Natural killer cell (primary cell): ENCODE data around the gene CYTH1. TPM values are rescaled to one million over a fixed set of nuclear protein-coding genes. Genes with fewer than 3 reads are reported as not detected.
"Not testable (repeated sequence)": the region's sequence is repeated elsewhere in the genome, so short reads cannot be mapped to it uniquely, and the experiment has no call there.

Experiments used
- ATAC-seq, 3 donors: fragments of 150-1000 bp in 2 of 3; fragments of 200-7000 bp in 1 of 3; cut with Tn5 transposase; 1 replicate in 1 of 3; 2 replicates in 2 of 3; pipeline ENCODE4 v1.10.0; 2021; ENCODE audit warnings: mild to moderate bottlenecking in 2 of 3, moderate library complexity in 2 of 3
- DNase-seq, 2 donors: peaks; one replicate each; pipeline versions ENCODE4 v3.0.0 to v3.0.0-alpha.2; 2013 to 2021; ENCODE audit warnings: mixed read lengths in 1 of 2
- H3K27ac ChIP-seq: one replicate; pipeline ENCODE4 v1.5.1; 2013; ENCODE audit warnings: mild to moderate bottlenecking, low read length
- H3K27me3 ChIP-seq: one replicate; pipeline ENCODE4 v1.6.1; 2013; ENCODE audit warnings: low read length; ENCODE audit not compliant: control insufficient read depth, insufficient read depth
- H3K36me3 ChIP-seq: one replicate; pipeline ENCODE4 v1.6.1; 2013; ENCODE audit warnings: low read length; ENCODE audit not compliant: control insufficient read depth, insufficient read depth
- H3K4me1 ChIP-seq: one replicate; pipeline ENCODE4 v1.6.1; 2013; ENCODE audit warnings: low read length; ENCODE audit not compliant: control insufficient read depth, insufficient read depth
- H3K4me3 ChIP-seq: one replicate; pipeline ENCODE4 v1.5.1; 2013; ENCODE audit warnings: low read length
- H3K9me3 ChIP-seq: one replicate; pipeline ENCODE4 v1.6.1; 2013; ENCODE audit warnings: low read length; ENCODE audit not compliant: control insufficient read depth, insufficient read depth
- H3K27ac Mint-ChIP-seq, 2 donors: one replicate each; pipeline ENCODE4 v1.8.0; 2022; ENCODE audit warnings: mild to moderate bottlenecking in 2 of 2, mixed read lengths in 2 of 2, moderate library complexity in 1 of 2
- H3K27me3 Mint-ChIP-seq, 2 donors: one replicate each; pipeline ENCODE4 v1.8.0; 2022; ENCODE audit warnings: low read depth in 2 of 2, mixed read lengths in 2 of 2
- H3K36me3 Mint-ChIP-seq: one replicate; pipeline ENCODE4 v1.8.0; 2022; ENCODE audit warnings: mixed read lengths
- H3K4me1 Mint-ChIP-seq, 2 donors: one replicate each; pipeline ENCODE4 v1.8.0; 2022; ENCODE audit warnings: mixed read lengths in 2 of 2
- H3K4me3 Mint-ChIP-seq: one replicate; pipeline ENCODE4 v1.8.0; 2022; ENCODE audit warnings: mild to moderate bottlenecking, moderate library complexity, mixed read lengths
- H3K9me3 Mint-ChIP-seq, 2 donors: one replicate each; pipeline ENCODE4 v1.8.0; 2022; ENCODE audit warnings: mixed read lengths in 2 of 2
- WGBS: methylation state at CpG from one replicate; pipeline ENCODE4 v1.1.7; 2013; ENCODE audit warnings: missing lambda C conversion rate; ENCODE audit not compliant: insufficient coverage; 5-methylcytosine and 5-hydroxymethylcytosine counted together
- intact Hi-C: fragments of 100-400 bp; cut with micrococcal nuclease; formaldehyde crosslinking; loops from one replicate; pipeline ENCODE4 v1.14.2; 2022
- total RNA-seq, 4 donors: library from RNA; stranded (reverse); fragments of 120-200 nt in 1 of 4; gene quantifications; one replicate each; pipeline versions ENCODE4 v1.2.3 to v1.2.4, GENCODE V29; 2013 to 2022
- TF ChIP-seq, protein P1 (sequence below): fragments of 200-600 bp; IDR thresholded peaks from one replicate; pipeline ENCODE4 v1.8.0; 2022; ENCODE audit warnings: antibody characterized with exemption

The CYTH1 gene
- total RNA-seq, 3 donors from 2014 or later (not counting 1 experiment from before 2014, with no cell fraction given) = 437 to 514 (median 457) TPM

DNA sequence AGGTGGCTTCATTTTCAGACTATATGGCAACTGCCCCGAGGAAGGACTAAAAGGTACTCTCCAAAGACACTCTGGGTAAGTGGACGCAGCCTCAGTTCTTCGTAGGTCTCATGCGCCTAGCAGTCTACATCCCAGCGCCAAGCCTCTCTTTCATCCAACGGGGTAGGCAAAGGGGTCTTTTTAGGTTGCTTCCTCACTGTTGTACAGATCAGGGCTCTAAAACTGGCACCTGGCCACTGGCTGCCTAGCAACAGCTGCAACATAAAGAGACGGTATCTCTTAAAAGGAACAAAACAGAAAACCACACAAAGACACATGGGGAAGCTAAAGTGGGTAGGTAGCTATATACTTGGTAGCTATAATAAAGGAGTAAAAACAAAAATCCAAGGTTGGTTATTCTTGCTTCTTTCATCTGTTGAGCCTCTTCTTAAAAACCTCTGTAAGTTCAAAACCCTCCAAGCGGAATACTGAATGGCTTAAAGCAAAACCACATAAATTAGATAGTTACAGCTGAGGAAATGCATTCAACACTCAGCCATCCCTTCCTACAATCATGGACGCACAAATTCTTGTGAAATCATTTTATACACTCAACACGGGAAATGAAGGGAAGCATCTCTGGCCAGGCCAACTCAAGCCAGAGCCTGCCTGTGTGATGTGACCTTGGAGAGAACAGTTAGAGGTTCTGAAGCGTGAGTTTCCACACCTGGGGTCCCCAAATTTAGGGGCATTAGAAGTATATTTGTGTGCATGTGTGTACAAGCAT, 22.7 kb downstream of the CYTH1 start:
- Mint-ChIP-seq H3K27me3 (no peaks in the 10 kb centered on the region), H3K4me1 (peaks cover 55 to 77% of the 10 kb centered on the region in 2 donors), H3K9me3 (no peaks in the 10 kb centered on the region), H3K4me3 (peak overlapping the region; percentile 73), H3K27ac (peak overlapping the region; percentile 93 to 96), H3K36me3 (no peaks in the 10 kb centered on the region)
- Histone ChIP-seq H3K27ac (peak overlapping the region; percentile 98), H3K4me1 (peaks cover 82% of the 10 kb centered on the region), H3K9me3 (no peaks in the 10 kb centered on the region), H3K36me3 (no peaks in the 10 kb centered on the region), H3K4me3 (peak overlapping the region; percentile 2), H3K27me3 (no peaks in the 10 kb centered on the region)
- TF ChIP-seq, protein P1, sequence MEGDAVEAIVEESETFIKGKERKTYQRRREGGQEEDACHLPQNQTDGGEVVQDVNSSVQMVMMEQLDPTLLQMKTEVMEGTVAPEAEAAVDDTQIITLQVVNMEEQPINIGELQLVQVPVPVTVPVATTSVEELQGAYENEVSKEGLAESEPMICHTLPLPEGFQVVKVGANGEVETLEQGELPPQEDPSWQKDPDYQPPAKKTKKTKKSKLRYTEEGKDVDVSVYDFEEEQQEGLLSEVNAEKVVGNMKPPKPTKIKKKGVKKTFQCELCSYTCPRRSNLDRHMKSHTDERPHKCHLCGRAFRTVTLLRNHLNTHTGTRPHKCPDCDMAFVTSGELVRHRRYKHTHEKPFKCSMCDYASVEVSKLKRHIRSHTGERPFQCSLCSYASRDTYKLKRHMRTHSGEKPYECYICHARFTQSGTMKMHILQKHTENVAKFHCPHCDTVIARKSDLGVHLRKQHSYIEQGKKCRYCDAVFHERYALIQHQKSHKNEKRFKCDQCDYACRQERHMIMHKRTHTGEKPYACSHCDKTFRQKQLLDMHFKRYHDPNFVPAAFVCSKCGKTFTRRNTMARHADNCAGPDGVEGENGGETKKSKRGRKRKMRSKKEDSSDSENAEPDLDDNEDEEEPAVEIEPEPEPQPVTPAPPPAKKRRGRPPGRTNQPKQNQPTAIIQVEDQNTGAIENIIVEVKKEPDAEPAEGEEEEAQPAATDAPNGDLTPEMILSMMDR = no peak
- peak; percentile 67 to 94 for DNase-seq
- ATAC-seq = peak; percentile 66 to 85 (median 79)
- intact Hi-C loops = loop anchor here (2.0 kb wide), 1 partner anchor 15 kb away; no protein-coding TSS in a partner anchor
- WGBS = 11% methylated on average over 10 of the region's 11 CpGs

DNA sequence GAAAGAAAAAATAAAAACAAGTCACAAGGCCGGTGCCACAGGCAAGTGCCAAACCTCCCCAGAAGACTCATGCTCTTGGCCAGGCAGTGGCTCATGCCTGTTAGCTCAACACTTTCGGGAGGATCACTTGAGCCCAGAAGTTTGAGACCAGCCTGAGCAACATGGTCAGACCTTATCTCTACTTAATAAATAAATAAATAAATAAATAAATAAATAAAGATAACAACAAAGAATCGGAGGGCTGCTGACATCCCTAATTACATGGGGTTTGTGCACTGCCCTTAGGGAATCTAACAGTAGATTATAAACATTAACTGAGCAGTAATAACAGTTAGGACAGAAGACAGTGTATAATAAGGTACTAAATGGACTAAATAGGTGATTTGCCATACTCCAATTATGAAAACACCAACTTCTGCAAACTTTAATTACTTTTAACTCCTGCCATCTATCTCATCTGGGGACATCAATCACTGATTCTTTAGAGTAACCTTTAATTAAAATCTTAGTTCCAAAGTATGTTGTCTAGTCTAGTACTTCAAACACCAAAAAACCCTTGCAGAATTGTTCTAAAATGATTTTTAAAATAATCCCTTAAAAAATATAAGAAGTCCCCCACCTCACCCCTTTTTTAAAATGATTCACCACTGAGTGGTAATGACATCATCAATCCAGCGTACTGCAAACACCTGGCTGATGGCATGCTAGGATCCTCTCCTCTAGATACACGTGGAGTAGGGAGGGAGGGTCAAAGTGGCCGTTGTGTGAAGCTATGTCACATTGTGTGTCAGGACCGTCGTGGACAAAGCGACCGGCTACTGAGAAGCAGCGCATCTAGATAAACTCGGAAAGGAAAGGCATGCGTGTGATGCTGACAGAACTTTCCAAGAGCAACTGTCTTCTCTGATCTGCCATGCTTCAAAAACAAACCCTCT, 28.5 kb downstream of the CYTH1 start:
- H3K36me3 ChIP-seq = no peaks in the 10 kb centered on the region
- peak overlapping the region; percentile 93 for H3K27ac Mint-ChIP-seq
- DNase-seq = peak in 1 of 2 donors; percentile 71
- H3K36me3 Mint-ChIP-seq = no peaks in the 10 kb centered on the region
- H3K4me1 ChIP-seq = peaks cover 90% of the 10 kb centered on the region
- no peaks in the 10 kb centered on the region for H3K27me3 Mint-ChIP-seq
- TF ChIP-seq, protein P1 = no peak
- peak overlapping the region; percentile 68 for H3K27ac ChIP-seq
- no peak overlapping the region for H3K4me3 ChIP-seq
- no peaks in the 10 kb centered on the region for H3K27me3 ChIP-seq
- intact Hi-C loops = no loop called here
- H3K9me3 ChIP-seq = no peaks in the 10 kb centered on the region
- peak overlapping the region; percentile 45 for H3K4me3 Mint-ChIP-seq
- H3K4me1 Mint-ChIP-seq = peaks cover 78 to 79% of the 10 kb centered on the region in 2 donors
- WGBS = 69% methylated on average over 11 of the region's 13 CpGs
- H3K9me3 Mint-ChIP-seq = no peaks in the 10 kb centered on the region
- ATAC-seq = peak in 1 of 3 donors; percentile 11

DNA sequence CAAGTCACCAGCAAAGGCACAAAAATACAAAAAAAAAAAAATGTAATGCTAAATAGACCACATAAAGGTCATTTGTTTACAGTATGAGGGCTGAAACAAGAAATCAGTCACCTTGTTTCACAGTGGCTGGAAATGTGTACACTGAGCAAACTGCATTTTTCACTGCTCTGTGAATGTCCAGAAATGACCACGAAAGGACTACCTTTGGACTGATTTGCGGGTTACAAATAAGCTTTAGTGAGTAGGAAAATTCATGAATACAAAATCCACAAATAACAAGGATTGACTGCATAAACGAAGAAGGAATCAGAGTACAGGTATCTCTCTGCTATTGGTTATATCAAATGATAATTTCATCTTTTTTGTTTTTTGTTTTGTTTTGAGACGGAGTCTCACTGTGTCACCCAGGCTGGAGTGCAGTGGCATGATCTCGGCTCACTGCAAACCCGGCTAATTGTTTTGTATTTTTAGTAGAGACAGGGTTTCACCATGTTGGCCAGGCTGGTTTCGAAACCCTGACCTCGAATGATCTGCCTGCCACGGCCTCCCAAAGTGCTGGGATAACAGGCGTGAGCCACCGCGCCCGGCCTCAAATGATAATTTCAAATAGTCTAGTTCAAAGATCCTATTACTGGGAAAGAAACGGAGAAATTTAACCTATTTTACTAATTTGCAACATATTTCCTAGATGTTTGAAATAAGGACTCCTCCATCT, 30.5 kb downstream of the CYTH1 start:
- H3K9me3 Mint-ChIP-seq = no peaks in the 10 kb centered on the region
- no peak overlapping the region for H3K4me3 ChIP-seq
- intact Hi-C loops = no loop called here
- DNase-seq (no peak), ATAC-seq (no peak)
- H3K27ac Mint-ChIP-seq = peak overlapping the region; percentile 93
- H3K36me3 ChIP-seq = no peaks in the 10 kb centered on the region
- 50% methylated on average over 11 of the region's 14 CpGs for WGBS
- H3K36me3 Mint-ChIP-seq = no peaks in the 10 kb centered on the region
- peak overlapping the region; percentile 68 for H3K27ac ChIP-seq
- H3K4me3 Mint-ChIP-seq = peak overlapping the region; percentile 82
- peaks cover 79 to 83% of the 10 kb centered on the region in 2 donors for H3K4me1 Mint-ChIP-seq
- no peaks in the 10 kb centered on the region for H3K27me3 ChIP-seq
- H3K27me3 Mint-ChIP-seq = no peaks in the 10 kb centered on the region
- no peaks in the 10 kb centered on the region for H3K9me3 ChIP-seq
- TF ChIP-seq, protein P1 = no peak
- H3K4me1 ChIP-seq = peaks cover 88% of the 10 kb centered on the region

DNA sequence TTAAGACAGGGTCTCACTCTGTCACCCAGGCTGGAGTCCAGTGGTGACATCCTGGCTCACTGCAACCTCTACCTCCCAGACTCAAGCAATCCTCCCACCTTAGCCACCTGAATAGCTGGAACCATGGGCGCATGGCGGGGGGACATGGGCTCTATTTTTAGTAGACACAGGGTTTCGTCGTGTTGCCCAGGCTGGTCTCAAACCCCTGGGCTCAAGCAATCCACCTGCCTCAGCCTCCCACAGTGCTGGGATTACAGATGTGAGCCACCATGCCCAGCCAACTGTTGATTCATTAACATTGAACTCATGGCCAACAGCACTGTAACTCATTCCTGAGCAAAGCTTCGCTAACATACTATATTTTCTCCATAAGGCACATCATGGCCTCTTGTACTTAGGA, 31.1 kb downstream of the CYTH1 start:
- intact Hi-C loops, H3K4me3 ChIP-seq, H3K27me3 ChIP-seq, H3K36me3 ChIP-seq, H3K9me3 Mint-ChIP-seq, H3K9me3 ChIP-seq, H3K36me3 Mint-ChIP-seq, H3K27me3 Mint-ChIP-seq, ATAC-seq, DNase-seq: not testable (repeated sequence)
- Mint-ChIP-seq H3K4me3 (peak overlapping the region; percentile 82), H3K4me1 (peaks cover 81 to 85% of the 10 kb centered on the region in 2 donors), H3K27ac (peak overlapping the region; percentile 93)
- 85% methylated on average over 5 of the region's 5 CpGs for WGBS
- peak overlapping the region; percentile 68 for H3K27ac ChIP-seq
- peaks cover 87% of the 10 kb centered on the region for H3K4me1 ChIP-seq
